Measurements from ENCODE around the gene ULBP2.

DNA sequence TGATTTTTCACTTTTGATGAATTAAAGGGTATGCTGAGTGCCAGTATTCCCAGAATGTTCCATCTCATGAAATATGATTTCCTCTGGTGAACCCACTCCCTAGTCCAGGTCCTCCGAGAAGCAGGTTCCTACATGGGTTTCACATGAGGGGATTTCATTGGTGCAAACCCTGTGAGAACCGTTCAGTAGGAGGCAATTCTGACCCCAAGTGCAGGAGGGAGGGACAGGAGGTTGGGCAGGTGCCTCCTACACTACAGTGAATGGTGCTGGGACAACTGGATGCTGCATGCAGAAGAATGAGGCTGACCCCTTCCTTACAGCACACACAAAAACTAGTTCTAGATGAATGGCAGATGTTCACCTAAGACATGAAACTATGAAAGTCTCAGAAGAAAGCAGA lies 5.1 kb upstream of the ULBP2 start:
- TF ChIP-seq, protein P1, sequence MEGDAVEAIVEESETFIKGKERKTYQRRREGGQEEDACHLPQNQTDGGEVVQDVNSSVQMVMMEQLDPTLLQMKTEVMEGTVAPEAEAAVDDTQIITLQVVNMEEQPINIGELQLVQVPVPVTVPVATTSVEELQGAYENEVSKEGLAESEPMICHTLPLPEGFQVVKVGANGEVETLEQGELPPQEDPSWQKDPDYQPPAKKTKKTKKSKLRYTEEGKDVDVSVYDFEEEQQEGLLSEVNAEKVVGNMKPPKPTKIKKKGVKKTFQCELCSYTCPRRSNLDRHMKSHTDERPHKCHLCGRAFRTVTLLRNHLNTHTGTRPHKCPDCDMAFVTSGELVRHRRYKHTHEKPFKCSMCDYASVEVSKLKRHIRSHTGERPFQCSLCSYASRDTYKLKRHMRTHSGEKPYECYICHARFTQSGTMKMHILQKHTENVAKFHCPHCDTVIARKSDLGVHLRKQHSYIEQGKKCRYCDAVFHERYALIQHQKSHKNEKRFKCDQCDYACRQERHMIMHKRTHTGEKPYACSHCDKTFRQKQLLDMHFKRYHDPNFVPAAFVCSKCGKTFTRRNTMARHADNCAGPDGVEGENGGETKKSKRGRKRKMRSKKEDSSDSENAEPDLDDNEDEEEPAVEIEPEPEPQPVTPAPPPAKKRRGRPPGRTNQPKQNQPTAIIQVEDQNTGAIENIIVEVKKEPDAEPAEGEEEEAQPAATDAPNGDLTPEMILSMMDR (conservative IDR thresholded peaks at IDR 0.05): no peak
- TF ChIP-seq ZFX (IDR thresholded peaks at IDR 0.05): no peak

All from C4-2B (cell line).